NCI-H1417 treated with DMSO at 0.1 percent for 48 hours (cell line): ENCODE measurements around the gene SYT2.
"Not testable (repeated sequence)": the region's sequence is repeated elsewhere in the genome, so short reads cannot be mapped to it uniquely, and the experiment has no call there.

Source experiments
- DNase-seq: peaks from one replicate; lab custom pipeline; 2025; lab: John Stamatoyannopoulos, UW

SYT2 gene

DNA sequence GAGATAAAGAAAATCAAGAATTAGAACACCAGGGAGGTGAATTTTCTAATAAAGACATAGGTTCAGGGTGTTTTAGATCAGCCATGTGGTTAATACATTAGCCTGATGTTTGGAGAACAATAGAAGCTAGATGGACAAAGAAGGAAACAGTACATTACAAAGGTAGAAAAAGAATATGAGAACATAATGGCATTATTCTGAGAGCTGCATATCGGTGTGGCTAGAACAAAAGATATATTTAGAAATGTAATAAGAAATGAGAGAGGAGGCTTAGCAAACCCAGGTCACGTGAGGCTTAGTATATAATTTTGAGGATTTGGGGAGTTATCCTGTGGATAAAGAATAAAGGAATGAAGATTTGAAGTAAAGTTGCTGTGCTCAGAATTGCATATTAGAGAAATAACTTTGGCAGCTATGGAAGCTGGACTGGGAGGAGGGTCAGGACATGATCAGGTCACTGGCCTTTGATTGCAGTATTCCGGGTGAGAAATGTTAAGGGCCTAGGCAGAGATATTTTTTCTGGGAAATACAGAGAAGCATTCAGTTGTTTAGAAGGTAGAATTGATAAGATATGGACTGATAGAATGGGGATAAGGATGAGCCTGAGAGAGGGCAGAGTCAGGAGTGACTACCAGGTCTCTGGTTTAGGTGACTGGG lies 164.5 kb downstream of the SYT2 start:
- not testable (repeated sequence) for DNase-seq

DNA sequence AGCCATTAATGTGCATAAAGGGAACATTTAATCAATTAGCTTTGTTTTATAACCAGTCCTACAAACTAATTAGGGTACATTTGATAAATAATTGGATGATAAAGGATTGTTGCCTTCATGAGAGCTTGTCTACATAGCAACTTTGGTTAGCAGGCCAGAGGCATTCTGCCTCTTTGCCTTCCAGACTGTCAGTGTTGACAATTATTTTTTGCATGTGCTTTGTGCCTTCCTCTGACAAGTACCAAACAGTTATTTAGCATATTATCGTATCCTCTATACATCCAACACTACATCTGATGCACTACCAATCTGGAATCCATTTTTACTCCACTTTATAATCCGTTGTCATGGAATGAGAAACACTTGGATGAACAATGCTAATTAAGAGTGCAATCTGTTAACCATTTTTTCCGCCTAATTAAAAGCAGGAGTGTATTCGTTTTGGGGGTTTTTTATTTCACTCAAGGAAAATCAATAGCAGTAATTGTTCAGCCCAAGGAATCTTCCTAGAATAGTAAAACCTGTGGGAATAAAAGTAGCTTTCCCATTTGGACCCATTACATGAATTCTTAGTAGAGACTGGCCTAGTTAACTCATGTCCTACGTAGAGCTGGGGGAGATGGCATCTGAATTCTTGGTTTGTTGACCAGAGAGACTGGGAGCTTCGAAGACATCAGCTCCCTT lies 165.3 kb downstream of the SYT2 start:
- DNase-seq = not testable (repeated sequence)

DNA sequence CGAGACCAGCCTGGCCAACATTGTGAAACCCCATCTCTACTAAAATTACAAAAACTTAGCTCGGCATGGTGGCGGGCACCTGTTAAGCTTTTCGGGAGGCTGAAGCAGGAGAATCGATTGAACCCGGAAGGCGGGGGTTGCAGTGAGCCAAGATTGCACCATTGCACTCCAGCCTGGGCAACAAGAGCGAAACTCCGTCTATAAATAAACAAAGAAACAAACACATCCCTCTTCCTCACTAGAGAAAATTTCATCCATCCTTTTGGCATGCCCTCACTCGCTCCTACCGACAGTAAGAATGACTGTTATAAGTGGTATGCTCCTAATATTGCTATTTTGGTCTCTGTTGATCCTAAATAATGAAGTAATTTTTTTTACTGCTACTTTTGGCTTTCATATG lies 166.7 kb downstream of the SYT2 start:
- not testable (repeated sequence) for DNase-seq

DNA sequence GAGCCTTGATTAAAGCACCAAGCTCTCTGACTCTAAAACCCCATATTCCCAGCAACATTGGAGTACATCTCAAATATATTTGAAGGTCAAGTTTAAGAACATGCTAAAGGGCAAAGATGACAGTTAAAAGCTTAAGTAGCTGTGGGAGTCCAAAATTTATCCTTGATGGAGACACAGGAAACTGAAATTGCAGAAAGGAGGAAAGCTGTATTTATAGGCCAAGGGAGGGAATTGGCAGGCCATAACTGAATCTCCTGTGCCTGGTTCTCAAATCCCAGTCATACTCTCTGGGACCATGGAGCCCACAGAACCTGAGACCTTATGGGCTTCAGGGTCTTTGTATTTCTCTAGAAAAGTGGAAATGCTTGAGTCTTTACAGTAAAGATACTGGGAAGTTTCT lies 167.8 kb downstream of the SYT2 start:
- not testable (repeated sequence) for DNase-seq

DNA sequence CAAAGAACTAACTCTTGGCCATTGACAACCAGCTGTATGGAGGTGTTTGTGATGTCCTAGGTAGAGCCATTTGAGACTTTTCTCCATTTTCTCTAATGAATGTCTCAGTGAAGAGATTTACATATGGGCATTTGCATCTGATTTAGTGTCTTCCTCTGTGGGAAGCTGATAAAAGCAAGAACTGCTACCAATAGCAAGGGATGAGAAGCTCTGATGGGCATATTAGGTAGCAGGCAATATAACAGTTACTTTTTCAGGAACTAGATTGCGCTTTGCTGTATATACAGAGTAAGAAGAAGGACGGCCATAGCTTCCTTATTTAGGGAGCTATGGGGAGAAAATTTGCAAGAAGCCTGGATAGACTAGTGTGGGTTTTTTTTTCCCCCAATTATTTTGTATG lies 169.4 kb downstream of the SYT2 start:
- DNase-seq = not testable (repeated sequence)
